ENCODE data around the gene MAGI2. TPM values are rescaled to one million over a fixed set of nuclear protein-coding genes. Genes with fewer than 3 reads are reported as not detected.

Gene MAGI2
- total RNA-seq, 1 donor from 2014 or later = 6.0 TPM

DNA sequence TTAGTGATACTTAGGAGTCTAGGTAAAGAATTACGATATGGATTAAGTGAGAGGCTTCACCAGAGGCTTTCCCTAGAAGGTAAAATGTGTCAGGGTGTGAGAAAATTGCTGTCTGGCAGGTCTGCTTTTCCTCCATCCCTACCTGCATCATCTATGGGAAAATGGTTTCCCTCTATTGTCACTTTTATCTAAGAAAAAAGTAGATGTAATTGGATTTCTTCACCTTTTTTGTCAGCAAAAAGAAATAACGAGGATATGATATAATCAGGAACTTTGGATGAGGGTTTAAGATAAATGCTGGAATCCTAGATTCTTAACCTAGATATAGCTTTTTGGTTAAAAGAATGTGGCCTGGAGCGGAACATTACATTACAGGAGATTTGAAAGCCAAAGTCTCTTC lies 146.1 kb downstream of the MAGI2 start:
- DNase-seq (ENCODE audit: low read depth) = no peak

DNA sequence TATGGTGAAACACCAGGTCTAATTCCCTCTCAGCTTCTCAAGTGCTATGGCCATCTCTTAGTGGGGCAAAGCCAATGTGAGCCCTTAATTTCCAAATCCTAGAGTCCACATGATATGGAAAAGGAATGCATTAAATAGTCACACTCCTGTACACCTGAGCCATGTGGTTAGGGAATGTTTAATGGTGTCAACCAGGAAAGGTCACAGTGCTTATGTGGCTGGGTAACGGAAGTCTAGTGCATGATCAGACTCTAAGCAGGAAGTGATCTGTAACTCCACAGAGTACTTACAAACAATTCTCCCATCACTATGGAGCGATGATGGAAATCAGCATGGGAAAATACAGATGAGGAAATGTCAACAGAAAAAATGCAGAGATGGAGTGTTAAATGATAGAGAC lies 148.8 kb downstream of the MAGI2 start:
- no peak for DNase-seq (ENCODE audit: low read depth)

DNA sequence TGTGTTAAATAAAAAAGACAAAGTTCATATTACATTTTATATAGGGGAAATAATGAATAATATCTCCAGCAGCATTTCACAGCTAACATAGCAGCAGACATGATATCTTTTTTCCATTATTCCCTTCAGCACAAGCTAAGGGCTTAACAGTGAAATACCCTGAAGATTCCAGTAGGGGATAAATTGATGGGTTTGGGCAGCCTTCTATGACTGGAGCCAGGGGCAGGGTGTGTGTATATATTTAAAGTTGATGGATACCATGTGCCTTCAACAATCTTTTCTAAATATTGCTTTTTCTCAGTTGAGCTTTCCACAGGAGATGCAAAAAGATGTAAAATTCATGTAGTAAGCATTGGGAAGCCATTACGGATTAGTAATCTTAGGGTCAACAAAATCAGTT lies 151.2 kb downstream of the MAGI2 start:
- DNase-seq (ENCODE audit: low read depth) = no peak

DNA sequence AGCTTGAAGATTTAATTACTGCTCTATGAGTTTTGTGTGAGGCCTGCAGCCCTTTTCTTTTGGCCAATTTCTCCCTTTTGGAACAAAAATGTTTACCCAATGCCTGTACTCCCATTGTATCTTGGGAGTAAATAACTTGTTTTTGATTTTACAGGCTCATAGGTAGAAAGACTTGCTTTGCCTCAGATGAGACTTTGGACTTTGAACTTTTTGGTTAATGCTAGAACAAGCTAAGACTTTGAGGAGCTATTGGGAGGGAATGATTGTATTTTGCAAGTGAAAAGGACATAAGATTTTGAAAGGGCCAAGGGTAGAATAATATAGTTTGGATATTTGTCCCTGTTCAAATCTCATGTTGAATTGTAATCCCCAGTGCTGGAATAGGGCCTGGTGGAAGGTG lies 152.0 kb downstream of the MAGI2 start:
- DNase-seq (ENCODE audit: low read depth) = no peak

DNA sequence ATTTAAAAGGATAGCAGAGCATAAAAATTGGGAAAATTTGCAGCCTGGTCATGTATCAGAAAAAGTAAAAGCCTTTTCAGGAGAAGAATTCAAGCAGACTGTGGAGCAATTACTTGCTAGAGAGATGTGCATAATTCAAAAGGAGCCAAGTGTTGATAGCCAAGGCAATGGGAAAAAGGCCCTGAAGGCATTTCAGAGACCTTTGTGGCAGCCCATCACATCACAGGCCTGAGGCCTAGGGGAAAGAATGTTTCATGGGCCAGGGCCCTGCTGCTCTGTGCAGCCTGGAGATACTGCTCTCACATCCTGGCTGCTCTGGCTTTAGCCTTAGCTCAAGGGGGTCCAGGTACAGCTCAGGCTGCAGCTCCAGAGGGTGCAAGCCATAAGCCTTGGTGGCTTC lies 152.9 kb downstream of the MAGI2 start:
- no peak for DNase-seq (ENCODE audit: low read depth)

DNA sequence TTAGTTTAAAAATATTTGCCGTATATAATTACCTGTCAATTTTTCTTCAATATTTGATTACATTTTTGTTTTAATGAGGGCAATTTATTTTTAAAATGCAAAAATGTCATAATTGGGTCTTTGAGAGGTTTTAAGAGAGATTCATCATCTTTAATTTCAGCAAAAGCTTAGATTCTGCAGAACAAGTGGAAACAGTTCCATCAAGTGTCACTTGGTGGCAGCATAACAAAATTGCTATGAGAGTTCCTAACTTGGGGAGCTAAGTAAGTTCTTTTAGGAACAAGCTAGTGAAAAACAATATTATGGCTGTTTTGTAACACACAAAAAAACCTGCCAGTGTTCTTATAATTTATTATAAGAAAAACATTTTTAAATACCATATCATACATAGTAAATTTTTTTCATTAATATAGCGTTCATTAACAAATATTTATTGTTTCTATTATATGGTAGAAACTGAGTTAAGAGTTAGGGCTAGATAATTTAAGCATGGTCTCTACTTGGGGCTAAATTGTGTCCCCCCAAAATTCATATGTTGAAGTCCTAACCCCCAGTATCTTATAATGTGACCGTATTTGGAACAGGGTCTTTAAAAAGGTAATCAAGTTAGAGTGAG lies 155.2 kb downstream of the MAGI2 start:
- DNase-seq (ENCODE audit: low read depth) = peak; percentile 81

DNA sequence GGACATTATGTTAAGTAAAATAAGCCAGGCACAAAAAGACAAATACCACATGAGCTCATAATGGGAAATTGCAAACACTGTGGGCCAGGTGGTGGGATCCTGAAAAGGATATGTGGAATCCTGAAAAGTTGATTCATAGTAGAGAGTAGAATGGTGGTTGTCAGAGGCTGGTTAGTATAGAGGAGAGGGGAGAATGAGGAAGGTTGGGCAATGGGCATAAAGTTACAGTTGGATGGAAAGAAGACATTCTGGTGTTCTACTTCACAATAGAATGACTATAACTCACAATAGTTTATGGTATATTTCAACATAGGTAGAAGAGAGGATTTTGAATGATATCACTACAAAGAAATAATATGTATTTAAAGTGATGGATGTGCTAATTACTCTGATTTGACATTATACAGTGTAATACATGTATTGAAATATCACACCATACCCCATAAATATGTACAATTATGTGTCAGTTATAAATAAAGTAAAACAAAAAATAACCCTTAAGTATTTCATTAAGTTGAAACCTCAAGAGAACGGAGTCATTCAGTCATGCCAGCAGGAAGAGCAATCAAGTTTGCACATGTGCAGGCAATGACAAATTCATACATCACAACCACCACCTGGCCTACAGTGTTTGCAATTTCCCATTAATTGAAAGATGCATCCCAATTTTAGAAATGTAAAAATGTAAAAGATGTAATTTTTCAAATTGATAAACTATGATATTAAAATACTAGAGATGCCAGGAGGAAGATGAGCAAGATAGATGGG lies 156.7 kb downstream of the MAGI2 start:
- no peak for DNase-seq (ENCODE audit: low read depth)

DNA sequence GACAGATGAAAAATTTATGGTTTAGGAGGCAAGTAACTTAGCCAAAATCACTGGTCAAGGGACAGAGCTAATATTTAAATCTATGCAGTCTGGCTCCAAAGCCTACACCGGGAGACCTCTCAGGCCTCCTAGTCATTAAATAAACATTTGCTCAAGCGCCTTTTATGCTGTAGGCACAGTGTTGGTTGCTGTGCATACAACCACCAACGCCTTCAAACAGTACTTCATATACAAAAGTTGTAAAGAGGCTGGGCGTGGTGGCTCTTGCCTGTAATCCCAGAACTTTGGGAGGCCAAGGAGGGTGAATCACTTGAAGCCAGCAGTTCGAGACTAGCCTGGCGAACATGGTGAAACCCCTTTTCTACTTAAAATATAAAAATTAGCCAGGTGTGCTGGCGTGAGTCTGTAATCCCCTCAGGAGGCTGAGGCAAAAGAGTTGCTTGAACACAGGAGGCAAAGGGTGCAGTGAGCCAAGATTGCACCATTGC lies 159.8 kb downstream of the MAGI2 start:
- no peak for DNase-seq (ENCODE audit: low read depth)

DNA sequence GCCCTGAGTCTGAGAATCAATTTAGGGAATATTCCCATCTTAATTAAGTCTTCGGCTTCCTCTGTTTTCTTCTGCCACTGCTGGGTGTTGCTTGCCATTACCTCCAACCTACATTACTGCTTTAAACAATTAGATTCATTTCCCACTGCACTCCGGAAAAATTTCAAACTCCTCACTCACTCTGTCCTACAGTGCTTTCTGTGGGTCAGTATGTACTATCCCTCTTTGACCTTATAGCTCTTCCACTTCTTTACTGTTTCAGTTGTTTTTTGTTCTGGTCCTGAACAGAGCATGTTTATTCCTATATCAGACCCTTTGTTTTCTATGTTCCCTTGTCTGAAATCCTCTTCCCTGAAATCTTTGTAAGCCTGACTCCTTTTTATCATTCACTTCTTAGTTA lies 160.6 kb downstream of the MAGI2 start:
- DNase-seq (ENCODE audit: low read depth) = no peak

DNA sequence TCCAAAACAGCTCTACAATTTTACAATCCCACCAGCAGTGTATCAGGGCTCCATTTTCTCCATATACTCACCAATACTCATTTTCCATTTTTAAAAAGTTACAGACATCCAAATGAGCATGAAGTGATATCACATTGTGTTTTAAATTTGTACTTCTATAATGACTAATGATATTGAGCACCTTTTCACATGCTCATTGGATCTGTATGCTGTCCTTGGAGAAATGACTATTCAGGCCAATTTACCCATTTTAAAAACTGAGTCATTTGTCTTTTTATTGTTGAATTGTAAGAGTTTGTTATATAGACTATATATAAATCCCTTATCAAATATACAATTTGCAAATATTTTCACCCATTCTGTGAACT lies 162.0 kb downstream of the MAGI2 start:
- no peak for DNase-seq (ENCODE audit: low read depth)

DNA sequence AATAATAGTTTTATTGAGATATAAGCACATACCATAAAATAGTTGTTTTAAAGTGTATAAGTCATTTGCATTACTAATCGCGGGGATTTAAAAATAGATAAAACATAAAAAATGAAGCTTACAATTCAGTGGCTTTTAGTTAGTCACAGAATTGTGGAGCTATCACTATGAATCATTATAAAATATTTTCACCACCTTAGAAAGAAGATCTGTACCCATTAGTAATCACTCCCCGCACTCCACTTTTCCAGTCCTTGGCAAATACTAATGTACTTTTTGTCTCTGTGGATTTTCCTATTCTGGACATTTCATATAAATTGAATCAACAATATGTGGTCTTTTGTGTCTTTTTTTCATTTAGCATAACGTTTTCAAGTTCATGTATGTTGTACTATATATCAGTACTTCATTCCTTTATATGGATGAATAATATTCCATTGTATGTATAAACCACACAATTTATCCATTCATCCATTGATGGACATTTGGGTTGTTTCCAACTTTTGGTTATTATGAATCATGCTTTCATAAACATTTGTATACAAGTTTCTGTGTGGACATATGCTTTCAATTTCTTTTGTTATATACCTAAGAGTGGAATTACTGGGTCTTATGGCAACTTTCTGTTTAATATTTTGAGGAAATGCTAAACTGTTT lies 162.5 kb downstream of the MAGI2 start:
- DNase-seq (ENCODE audit: low read depth) = no peak

DNA sequence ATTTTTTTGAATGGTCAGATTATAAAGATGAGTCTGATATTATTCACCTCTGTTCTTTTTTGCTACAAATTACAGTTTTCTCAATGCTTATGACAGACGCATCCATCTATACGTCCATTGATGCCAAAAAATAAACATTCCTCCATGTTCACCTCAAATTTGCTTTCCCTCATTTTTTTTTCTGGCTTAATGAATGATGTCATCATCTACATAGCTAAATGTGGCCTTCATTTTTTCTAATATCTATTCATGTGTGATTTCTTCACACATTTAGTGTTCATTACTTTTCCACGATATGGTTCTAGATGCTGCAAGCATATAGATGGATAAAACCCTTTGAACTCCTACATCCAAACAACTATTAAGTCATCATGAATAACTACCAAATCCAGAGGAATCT lies 163.1 kb downstream of the MAGI2 start:
- DNase-seq (ENCODE audit: low read depth) = no peak

DNA sequence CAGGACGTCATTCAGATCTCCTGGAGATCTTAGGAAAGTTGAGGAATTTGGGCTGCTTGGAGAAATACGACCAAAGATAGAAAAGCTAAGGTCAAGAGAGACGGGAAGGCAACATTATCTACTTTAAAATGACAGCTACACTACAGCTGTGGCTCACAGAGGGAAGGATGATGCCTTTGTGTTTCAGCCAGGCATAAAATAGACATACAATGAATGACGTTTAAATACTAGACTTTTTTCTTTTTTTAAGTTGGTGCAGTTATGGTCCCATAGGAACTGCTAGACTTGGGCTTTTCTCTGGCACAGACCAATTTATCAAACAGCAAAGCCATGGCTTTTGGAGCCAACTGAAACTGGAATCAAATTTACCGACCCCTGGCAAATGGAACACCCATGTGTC lies 164.8 kb downstream of the MAGI2 start:
- DNase-seq (ENCODE audit: low read depth) = no peak

DNA sequence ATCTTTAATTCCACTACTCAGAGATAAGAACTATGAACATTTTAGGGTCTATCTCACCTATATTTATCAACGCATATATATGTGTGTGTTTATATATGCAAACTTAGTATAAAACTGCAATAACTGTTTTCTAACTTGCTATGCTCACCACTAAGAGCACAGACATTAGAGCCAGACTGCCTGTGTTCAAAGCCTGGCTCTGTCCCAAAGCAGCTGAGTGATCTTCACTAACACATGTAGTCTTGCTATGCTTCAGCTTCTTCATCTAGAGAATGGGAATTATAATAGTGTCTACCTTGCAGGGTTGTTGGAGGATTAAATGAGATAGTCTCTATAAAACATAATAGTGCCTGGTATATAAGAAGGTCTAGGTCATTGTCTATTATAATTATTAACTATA lies 165.5 kb downstream of the MAGI2 start:
- DNase-seq (ENCODE audit: low read depth) = peak; percentile 43

DNA sequence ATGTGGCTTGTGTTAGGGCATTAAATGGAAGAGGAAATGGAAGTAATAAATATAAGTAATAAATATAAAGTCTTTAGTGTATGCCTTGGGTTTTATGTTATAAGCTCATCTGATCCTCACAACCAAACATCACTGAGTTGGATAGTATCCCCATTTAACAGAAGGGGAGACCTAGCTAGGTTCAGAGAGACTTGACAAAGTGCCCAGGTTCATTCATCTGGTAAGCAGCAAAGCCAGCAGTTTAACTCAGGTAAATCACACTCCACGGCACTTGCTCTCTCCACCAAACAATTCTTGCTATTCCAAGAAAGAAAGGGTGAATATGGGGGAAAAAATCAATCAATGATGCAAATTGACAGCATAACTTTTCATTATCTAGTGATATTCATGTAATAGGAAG lies 167.3 kb downstream of the MAGI2 start:
- DNase-seq (ENCODE audit: low read depth) = no peak

DNA sequence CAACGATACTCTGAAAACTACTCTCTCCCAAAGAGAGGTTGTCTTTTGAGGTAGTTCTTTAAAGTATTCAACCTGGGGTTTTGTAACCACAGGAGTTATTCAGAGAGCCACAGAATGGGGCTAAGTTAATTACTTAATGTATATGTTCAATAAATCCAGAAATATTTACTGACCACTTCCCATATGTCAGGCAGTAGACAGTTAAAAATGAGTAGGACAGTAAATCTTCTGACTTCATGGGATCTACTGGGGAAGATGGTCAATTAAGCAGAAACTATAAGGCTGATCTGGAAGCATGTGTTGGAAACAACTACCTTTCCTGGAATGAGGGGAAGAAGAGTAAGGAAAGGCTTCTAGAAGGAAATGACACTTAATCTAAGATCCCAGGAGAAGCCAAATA lies 167.7 kb downstream of the MAGI2 start:
- no peak for DNase-seq (ENCODE audit: low read depth)

DNA sequence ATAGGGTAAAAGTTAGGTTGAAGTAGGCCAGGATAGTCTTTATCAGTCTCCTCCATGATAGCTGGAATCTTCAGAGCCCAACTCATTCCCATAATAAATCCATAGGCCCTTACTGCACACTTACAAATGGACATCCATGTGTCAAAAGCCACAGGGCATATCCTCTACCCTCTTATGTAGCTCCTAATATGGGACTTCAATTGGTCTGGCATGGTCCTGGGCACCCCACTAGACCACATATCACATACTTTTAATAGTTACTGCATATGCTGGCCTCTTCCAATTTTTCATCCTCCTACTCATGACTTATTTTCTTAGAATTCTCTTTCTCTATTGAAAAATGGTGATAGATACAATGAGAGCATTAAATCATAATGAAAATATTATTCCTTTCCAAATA lies 169.3 kb downstream of the MAGI2 start:
- no peak for DNase-seq (ENCODE audit: low read depth)

DNA sequence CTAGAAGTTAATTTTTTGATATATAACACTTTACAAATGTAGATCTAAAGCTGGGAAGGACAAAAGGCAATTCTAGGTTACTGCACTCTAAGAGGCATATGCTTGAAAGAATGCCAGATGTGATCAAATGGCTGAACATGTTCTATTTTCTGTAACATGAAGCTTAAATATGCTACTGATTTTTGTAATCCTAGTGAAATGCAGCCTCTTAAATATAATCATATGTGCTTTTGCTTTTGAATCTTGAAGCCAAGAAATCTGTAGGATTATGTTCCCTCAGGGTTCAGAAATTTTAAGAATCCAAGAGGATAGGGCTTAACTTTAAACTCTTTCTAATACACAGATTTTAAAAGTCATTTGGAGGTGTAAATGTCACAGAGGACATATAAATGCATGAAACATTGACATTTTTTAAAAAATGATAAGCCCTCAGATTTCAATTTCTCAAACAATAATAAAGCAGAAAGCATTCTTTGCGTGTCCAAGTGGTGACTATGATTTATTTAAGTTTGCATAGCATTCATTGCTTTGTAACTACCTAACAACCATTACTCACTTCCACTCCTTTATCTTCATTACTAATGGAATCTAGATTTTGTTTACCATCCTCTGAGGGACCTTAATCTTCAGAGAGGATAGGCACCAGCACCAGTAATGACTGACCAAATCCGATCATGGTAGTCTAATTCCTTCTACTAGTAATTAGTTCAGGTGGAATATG lies 170.4 kb downstream of the MAGI2 start:
- DNase-seq (ENCODE audit: low read depth) = no peak

DNA sequence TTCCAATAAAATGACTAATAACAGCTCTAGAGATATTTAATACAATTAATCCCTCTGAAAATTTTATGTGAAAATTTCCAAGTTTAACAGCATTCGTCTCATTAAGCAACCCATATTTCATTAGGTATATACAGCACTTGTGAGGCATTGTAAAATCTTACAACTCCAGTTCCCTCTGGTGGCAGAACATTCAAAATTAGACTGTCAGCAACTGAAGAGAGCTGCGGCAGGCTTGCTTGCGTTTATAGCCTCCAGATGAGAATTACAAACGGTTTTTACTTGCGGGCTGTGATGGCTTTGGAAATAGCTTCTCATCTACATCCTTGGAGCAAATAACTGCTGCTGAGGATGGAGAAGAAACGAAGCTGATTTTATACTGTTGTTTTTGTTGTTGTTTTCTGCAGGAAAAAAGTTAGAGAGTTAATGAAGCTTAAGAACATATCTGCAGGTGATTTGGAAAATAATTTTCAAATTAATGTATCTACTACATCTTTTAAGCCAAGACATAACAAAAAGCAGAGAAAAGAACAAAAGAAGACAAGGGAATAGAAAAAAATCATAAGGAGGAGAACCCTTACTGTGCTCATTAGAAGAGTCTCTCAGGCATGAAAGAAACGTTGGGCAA lies 171.3 kb downstream of the MAGI2 start:
- peak; percentile 78 for DNase-seq (ENCODE audit: low read depth)

DNA sequence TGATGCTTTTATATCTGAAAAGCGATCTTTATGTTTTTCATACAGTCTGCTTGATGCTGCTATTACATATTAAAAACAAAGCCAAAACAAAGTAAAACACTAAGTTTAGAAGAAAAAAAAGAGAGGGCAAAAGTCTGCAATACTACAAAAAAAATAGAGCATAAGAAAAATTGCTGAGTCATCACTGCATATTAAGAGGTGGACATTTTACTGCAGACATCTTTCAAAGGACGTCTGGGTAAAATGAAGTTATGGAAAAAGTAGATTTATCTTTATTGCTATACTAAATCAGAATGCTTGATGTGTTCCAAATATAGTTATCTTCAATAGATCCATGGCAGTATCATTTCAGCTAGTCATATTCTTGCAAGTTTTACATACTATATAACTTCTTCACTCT lies 172.0 kb downstream of the MAGI2 start:
- no peak for DNase-seq (ENCODE audit: low read depth)

DNA sequence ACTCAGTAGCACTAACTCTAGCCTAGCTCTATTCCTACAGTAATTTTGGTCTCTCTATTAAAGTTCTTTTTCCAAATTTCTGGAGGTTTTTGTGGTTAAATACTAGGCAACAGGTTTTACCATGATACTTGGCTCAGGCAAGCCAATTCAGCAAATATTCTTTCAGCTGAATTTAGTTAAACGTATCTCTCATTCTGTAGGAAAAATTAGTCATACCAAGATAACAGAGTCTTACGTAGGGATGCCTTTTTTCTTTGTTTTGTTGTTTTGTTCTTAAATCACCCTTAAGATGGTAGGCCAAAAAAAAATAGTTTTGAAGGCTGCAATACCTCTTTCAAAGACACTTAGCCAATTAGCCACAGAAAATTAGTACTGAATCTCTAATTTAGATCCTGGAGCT lies 180.5 kb downstream of the MAGI2 start:
- DNase-seq (ENCODE audit: low read depth) = no peak

All from myocyte (in vitro differentiated cells).